Ishikawa (cell line): Measurements from ENCODE around the gene NPBWR2.

Experiments used
- CEBPB ChIP-seq: IDR thresholded peaks from 2 replicates; pipeline ENCODE4 v1.6.1; 2012
- CREB1 ChIP-seq: IDR thresholded peaks from 2 replicates; pipeline ENCODE4 v1.6.1; 2012; ENCODE audit warnings: low read depth
- EGR1 ChIP-seq: IDR thresholded peaks from 2 replicates; pipeline ENCODE4 v1.6.1; 2012
- EP300 ChIP-seq: IDR thresholded peaks from 2 replicates; pipeline ENCODE4 v1.6.1; 2012; ENCODE audit warnings: borderline replicate concordance
- NFIC ChIP-seq: IDR thresholded peaks from 2 replicates; pipeline ENCODE4 v1.6.1; 2012
- RAD21 ChIP-seq: IDR thresholded peaks from 2 replicates; pipeline ENCODE4 v1.6.1; 2012; ENCODE audit warnings: low read depth
- TAF1 ChIP-seq: IDR thresholded peaks from 2 replicates; pipeline ENCODE4 v1.6.1; 2012; ENCODE audit warnings: low read depth, mild to moderate bottlenecking
- TCF12 ChIP-seq: IDR thresholded peaks from 2 replicates; pipeline ENCODE4 v1.6.1; 2012; ENCODE audit warnings: low read depth
- YY1 ChIP-seq: IDR thresholded peaks from 2 replicates; pipeline ENCODE4 v1.6.1; 2012; ENCODE audit warnings: low read depth
- ZBTB7A ChIP-seq: IDR thresholded peaks from 2 replicates; pipeline ENCODE4 v1.6.1; 2012; ENCODE audit warnings: low read depth
- TF ChIP-seq, protein P1 (sequence below): IDR thresholded peaks from 2 replicates; pipeline ENCODE4 v1.6.1; 2012
- TF ChIP-seq, protein P2 (sequence below): IDR thresholded peaks from 2 replicates; pipeline ENCODE4 v1.6.1; 2012
- TF ChIP-seq, protein P3 (sequence below): IDR thresholded peaks from 2 replicates; pipeline ENCODE4 v1.6.1; 2012; ENCODE audit warnings: low read depth, mild to moderate bottlenecking

DNA sequence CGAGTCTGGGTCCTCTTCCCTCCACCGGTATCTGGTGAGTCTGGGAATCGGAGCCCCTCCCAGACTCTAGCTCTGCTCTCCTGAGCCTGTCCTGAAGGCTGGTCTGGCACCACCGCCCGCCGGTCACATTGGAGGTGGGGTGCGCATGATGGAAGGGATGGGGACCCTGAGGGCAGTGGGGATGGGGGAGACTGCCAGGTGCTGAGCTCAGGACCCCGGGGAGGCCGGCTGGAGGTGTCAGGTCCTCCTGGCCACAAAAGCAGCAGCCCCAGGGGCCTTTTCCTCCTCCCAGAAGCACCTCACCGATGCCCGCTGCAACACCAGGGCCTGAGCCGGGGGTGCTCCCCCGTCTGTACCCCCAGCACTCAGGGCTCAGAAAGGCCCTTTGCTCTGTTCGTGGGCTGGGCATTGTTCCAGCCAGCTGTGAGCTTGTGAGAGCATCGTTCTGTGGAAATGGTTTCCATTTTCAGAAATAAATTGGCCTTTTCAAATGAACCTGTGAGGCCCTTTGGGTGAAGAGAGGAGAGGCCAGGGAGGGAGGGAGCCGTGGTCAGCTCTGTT lies 2.5 kb upstream of the NPBWR2 start:
- TF ChIP-seq EP300, result no peak
- TF ChIP-seq CEBPB, result no peak
- no peak for TF ChIP-seq NFIC
- no peak for TF ChIP-seq TCF12
- TF ChIP-seq, protein P1, sequence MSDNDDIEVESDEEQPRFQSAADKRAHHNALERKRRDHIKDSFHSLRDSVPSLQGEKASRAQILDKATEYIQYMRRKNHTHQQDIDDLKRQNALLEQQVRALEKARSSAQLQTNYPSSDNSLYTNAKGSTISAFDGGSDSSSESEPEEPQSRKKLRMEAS, result no peak
- no peak for TF ChIP-seq TAF1
- no peak for TF ChIP-seq ZBTB7A
- TF ChIP-seq, protein P2, sequence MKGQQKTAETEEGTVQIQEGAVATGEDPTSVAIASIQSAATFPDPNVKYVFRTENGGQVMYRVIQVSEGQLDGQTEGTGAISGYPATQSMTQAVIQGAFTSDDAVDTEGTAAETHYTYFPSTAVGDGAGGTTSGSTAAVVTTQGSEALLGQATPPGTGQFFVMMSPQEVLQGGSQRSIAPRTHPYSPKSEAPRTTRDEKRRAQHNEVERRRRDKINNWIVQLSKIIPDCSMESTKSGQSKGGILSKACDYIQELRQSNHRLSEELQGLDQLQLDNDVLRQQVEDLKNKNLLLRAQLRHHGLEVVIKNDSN, result no peak
- no peak for TF ChIP-seq YY1
- TF ChIP-seq RAD21, result no peak
- no peak for TF ChIP-seq CREB1
- TF ChIP-seq EGR1, result no peak
- TF ChIP-seq, protein P3, sequence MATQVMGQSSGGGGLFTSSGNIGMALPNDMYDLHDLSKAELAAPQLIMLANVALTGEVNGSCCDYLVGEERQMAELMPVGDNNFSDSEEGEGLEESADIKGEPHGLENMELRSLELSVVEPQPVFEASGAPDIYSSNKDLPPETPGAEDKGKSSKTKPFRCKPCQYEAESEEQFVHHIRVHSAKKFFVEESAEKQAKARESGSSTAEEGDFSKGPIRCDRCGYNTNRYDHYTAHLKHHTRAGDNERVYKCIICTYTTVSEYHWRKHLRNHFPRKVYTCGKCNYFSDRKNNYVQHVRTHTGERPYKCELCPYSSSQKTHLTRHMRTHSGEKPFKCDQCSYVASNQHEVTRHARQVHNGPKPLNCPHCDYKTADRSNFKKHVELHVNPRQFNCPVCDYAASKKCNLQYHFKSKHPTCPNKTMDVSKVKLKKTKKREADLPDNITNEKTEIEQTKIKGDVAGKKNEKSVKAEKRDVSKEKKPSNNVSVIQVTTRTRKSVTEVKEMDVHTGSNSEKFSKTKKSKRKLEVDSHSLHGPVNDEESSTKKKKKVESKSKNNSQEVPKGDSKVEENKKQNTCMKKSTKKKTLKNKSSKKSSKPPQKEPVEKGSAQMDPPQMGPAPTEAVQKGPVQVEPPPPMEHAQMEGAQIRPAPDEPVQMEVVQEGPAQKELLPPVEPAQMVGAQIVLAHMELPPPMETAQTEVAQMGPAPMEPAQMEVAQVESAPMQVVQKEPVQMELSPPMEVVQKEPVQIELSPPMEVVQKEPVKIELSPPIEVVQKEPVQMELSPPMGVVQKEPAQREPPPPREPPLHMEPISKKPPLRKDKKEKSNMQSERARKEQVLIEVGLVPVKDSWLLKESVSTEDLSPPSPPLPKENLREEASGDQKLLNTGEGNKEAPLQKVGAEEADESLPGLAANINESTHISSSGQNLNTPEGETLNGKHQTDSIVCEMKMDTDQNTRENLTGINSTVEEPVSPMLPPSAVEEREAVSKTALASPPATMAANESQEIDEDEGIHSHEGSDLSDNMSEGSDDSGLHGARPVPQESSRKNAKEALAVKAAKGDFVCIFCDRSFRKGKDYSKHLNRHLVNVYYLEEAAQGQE, result no peak
